Endothelial cell (in vitro differentiated cells): Measurements from ENCODE around the gene SLC9A3. TPM values are rescaled to one million over a fixed set of nuclear protein-coding genes. Genes with fewer than 3 reads are reported as not detected.
"Not testable (repeated sequence)": the region's sequence is repeated elsewhere in the genome, so short reads cannot be mapped to it uniquely, and the experiment has no call there.

Experiments used
- DNase-seq: peaks from one replicate; pipeline ENCODE4 v3.0.0; 2021; ENCODE audit warnings: low spot score
- H3K27ac Mint-ChIP-seq: one replicate; pipeline ENCODE4 v1.8.0; 2021; ENCODE audit warnings: mixed read lengths, inconsistent platforms; ENCODE audit not compliant: unreplicated experiment
- H3K27me3 Mint-ChIP-seq: one replicate; pipeline ENCODE4 v1.8.0; 2021; ENCODE audit warnings: mild to moderate bottlenecking, moderate library complexity, mixed read lengths, inconsistent platforms; ENCODE audit not compliant: unreplicated experiment
- H3K36me3 Mint-ChIP-seq: one replicate; pipeline ENCODE4 v1.8.0; 2021; ENCODE audit warnings: mild to moderate bottlenecking, low read depth, mixed read lengths, inconsistent platforms; ENCODE audit not compliant: unreplicated experiment
- H3K4me1 Mint-ChIP-seq: one replicate; pipeline ENCODE4 v1.8.0; 2021; ENCODE audit warnings: mild to moderate bottlenecking, mixed read lengths, inconsistent platforms; ENCODE audit not compliant: unreplicated experiment
- H3K4me3 Mint-ChIP-seq: one replicate; pipeline ENCODE4 v1.8.0; 2021; ENCODE audit warnings: mild to moderate bottlenecking, mixed read lengths, inconsistent platforms; ENCODE audit not compliant: unreplicated experiment
- H3K9me3 Mint-ChIP-seq: one replicate; pipeline ENCODE4 v1.8.0; 2021; ENCODE audit warnings: mixed read lengths, inconsistent platforms; ENCODE audit not compliant: unreplicated experiment
- CTCF ChIP-seq: fragments of 200-600 bp; sonication (generic); IDR thresholded peaks from one replicate; pipeline ENCODE4 v1.5.0; 2021; ENCODE audit warnings: antibody characterized with exemption; ENCODE audit not compliant: unreplicated experiment
- total RNA-seq: library from RNA; stranded (reverse); fragmentation: NEBNext Ultra II Directional; extraction: Animal tissue kit (Norgen Biotek cat#: 25700); gene quantifications from one replicate; pipeline ENCODE4 v1.2.1, GENCODE V29; 2021; ENCODE audit not compliant: unreplicated experiment

SLC9A3 gene
- total RNA-seq, 1 donor from 2014 or later = 1.1 TPM

DNA sequence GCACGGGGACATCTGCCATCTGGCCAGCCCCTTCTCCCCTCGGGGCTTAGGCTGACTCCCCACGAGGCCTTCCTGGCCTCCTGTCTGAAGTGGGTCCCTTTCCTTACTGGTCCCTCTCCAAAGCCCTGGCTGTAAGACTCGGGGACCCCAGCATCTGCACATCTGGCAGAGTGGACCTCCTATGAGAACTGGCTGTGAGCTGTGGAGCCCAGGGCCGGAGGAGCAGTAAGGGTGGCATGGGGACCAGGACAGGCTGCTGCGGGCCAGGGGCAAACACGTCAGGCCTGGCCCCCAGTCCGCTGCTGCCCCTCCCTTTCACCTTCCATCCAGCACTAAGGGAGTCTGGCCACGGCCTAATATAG is 47.5 kb downstream of the SLC9A3 start:
- TF ChIP-seq CTCF = no peak
- Mint-ChIP-seq H3K4me3 (no peak overlapping the region), H3K27ac (no peak overlapping the region), H3K4me1 (peaks cover 3% of the 10 kb centered on the region), H3K9me3 (no peaks in the 10 kb centered on the region), H3K36me3 (peaks cover 1% of the 10 kb centered on the region), H3K27me3 (peaks cover 15% of the 10 kb centered on the region)
- no peak for DNase-seq

DNA sequence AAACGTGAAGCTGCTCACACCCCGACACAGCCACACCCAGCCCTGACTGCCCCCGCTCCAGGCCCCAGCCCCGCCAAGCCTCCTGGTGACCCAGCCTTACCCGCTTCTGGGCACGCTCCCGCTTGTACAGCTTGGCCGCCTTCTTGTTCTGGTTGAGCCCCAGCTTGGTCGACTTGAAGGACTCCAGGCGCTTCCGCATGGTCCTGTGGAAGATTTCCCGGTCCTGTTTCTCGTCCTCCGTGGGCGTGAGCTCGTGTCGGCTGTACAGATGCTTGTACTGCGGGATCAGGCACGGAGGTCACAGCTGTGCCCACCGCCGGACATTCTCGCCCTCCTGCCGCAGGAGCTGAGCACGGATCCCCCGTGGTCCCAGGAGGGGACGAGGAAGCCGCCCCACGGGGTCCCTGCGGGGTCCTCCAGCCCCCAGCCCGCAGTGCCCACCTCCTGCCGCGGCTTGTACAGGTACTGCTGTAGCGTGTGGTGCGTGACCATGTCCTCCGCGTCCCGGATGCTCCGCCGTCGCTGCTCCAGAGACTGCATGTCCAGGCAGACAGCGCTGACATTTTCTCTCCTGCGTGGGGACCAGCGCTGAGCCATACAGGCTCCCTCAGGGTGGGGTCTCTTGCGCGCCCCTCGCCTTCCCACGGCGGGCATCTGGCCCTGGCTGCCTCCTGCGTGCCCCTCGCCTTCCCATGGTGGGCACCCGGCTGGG is 48.0 kb downstream of the SLC9A3 start:
- Mint-ChIP-seq H3K4me3 (no peak overlapping the region), H3K27me3 (peaks cover 15% of the 10 kb centered on the region), H3K9me3 (no peaks in the 10 kb centered on the region), H3K4me1 (peaks cover 6% of the 10 kb centered on the region), H3K27ac (no peak overlapping the region), H3K36me3 (peaks cover 4% of the 10 kb centered on the region)
- DNase-seq = no peak
- no peak for TF ChIP-seq CTCF

GRCh38 chr5:475704-476101 is 48.5 kb downstream of the SLC9A3 start:
- no peak overlapping the region for H3K4me3 Mint-ChIP-seq
- H3K27ac Mint-ChIP-seq = no peak overlapping the region
- DNase-seq = no peak
- H3K4me1 Mint-ChIP-seq = peaks cover 6% of the 10 kb centered on the region
- peaks cover 15% of the 10 kb centered on the region for H3K27me3 Mint-ChIP-seq
- no peak for TF ChIP-seq CTCF
- H3K9me3 Mint-ChIP-seq = no peaks in the 10 kb centered on the region
- H3K36me3 Mint-ChIP-seq = peaks cover 4% of the 10 kb centered on the region

DNA sequence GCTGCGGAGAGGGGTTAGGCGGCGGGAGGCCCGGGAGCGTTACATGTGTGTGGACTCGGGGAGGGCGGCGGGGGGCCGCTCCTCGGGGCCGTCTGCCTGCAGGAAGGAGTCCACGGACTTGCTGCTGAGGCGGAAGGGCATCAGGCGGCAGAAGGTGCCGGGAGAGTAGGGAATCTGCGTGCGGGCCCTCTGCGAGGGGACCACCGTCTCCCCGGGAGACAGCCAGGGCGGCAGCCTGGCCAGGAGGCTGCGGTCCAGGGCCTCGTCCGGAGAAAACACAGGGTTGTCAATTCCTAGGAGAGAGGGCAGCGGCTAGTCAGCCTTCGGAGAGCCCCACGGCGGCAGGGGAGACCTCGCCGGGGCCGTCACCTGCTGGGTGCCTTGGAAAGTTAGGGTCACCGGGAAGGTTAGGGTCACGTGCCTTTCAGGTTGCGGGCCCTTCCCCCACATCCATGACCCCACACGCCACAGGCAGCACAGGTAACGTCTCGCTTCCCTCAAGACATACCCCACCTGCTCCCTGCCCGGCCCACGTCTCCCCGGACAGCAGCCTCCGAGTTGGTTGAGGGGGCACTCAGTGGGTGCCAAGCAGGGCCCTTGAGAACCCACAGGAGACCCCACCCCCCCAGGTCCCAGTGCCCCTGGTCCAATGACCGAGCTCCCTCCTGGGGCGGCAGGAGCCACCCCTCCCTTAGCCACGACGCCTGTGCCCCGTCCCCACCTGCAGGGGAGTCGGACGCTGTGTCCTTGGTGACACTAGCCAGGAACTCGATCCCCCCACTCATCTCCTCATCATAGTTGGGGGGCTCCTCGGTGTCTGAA is 49.2 kb downstream of the SLC9A3 start:
- TF ChIP-seq CTCF = no peak
- Mint-ChIP-seq H3K27me3 (peaks cover 15% of the 10 kb centered on the region), H3K4me1 (peaks cover 6% of the 10 kb centered on the region), H3K36me3 (peaks cover 4% of the 10 kb centered on the region), H3K4me3 (no peak overlapping the region), H3K27ac (no peak overlapping the region), H3K9me3 (no peaks in the 10 kb centered on the region)
- no peak for DNase-seq

DNA sequence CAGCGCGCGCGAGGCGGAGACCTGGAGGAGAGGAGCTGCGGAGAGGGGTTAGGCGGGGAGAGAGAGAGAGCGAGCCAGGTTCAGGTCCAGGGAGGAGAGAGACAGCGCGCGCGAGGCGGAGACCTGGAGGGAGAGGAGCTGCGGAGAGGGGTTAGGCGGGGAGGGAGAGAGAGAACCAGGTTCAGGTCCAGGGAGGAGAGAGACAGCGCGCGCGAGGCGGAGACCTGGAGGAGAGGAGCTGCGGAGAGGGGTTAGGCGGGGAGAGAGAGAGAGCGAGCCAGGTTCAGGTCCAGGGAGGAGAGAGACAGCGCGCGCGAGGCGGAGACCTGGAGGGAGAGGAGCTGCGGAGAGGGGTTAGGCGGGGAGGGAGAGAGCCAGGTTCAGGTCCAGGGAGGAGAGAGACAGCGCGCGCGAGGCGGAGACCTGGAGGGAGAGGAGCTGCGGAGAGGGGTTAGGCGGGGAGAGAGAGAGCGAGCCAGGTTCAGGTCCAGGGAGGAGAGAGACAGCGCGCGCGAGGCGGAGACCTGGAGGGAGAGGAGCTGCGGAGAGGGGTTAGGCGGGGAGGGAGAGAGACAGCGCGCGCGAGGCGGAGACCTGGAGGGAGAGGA is 49.9 kb downstream of the SLC9A3 start:
- H3K4me3 Mint-ChIP-seq, DNase-seq, H3K4me1 Mint-ChIP-seq, H3K27ac Mint-ChIP-seq, H3K9me3 Mint-ChIP-seq, H3K36me3 Mint-ChIP-seq: not testable (repeated sequence)
- peaks cover 15% of the 10 kb centered on the region for H3K27me3 Mint-ChIP-seq
